ENCODE results near the gene SPOCK3.
"Not testable (repeated sequence)": the region's sequence is repeated elsewhere in the genome, so short reads cannot be mapped to it uniquely, and the experiment has no call there.

The SPOCK3 gene

GRCh38 chr4:167234316-167234881 lies at the start of gene SPOCK3:
TSS of gene SPOCK3 (minus strand) at chr4:167234494.
- FAIRE-seq: no peak

GRCh38 chr4:167282171-167282864 lies 48.0 kb upstream of the SPOCK3 start:
- no peak for FAIRE-seq

GRCh38 chr4:167281545-167281944 lies 47.3 kb upstream of the SPOCK3 start:
- FAIRE-seq: not testable (repeated sequence)

- no peak for FAIRE-seq
Measured at GRCh38 chr4:167274351-167274750, 40.1 kb upstream of the SPOCK3 start.

- FAIRE-seq: no peak
Measured at GRCh38 chr4:167265231-167265630, 30.9 kb upstream of the SPOCK3 start.

GRCh38 chr4:167248271-167248670 lies 14.0 kb upstream of the SPOCK3 start:
- no peak for FAIRE-seq

- no peak for FAIRE-seq
Measured at GRCh38 chr4:167239627-167240026, 5.3 kb upstream of the SPOCK3 start.

GRCh38 chr4:167238226-167238625 lies 3.9 kb upstream of the SPOCK3 start:
- no peak for FAIRE-seq

- no peak for FAIRE-seq
Measured at GRCh38 chr4:167233685-167234315, 494 bp downstream of the SPOCK3 start.

- no peak for FAIRE-seq
Measured at GRCh38 chr4:167232805-167233684, 1.2 kb downstream of the SPOCK3 start.

- FAIRE-seq: no peak
Measured at GRCh38 chr4:167230744-167231143, 3.5 kb downstream of the SPOCK3 start.

GRCh38 chr4:167222099-167222498 lies 12.2 kb downstream of the SPOCK3 start:
- no peak for FAIRE-seq

GRCh38 chr4:167221084-167221483 lies 13.2 kb downstream of the SPOCK3 start:
- FAIRE-seq: no peak

GRCh38 chr4:167218022-167218608 lies 16.2 kb downstream of the SPOCK3 start:
- FAIRE-seq: no peak

- no peak for FAIRE-seq
Measured at GRCh38 chr4:167216783-167217182, 17.5 kb downstream of the SPOCK3 start.

GRCh38 chr4:167210166-167210565 lies 24.1 kb downstream of the SPOCK3 start:
- no peak for FAIRE-seq

GRCh38 chr4:167196344-167197012 lies 37.8 kb downstream of the SPOCK3 start:
- no peak for FAIRE-seq

- FAIRE-seq: no peak
Measured at GRCh38 chr4:167190379-167190778, 43.9 kb downstream of the SPOCK3 start.

GRCh38 chr4:167185465-167185864 lies 48.8 kb downstream of the SPOCK3 start:
- FAIRE-seq: no peak

- FAIRE-seq: no peak
Measured at GRCh38 chr4:167183036-167183435, 51.3 kb downstream of the SPOCK3 start.

GRCh38 chr4:167177925-167178324 lies 56.4 kb downstream of the SPOCK3 start:
- FAIRE-seq: no peak

- no peak for FAIRE-seq
Measured at GRCh38 chr4:167176723-167177367, 57.4 kb downstream of the SPOCK3 start.

All from G401.6 (cell line).